BE2C (cell line): Measurements from ENCODE around the gene EXOC4.
"Not testable (repeated sequence)": the region's sequence is repeated elsewhere in the genome, so short reads cannot be mapped to it uniquely, and the experiment has no call there.

ENCODE experiments used
- DNase-seq: peaks from one replicate; pipeline ENCODE4 v3.0.0-alpha.2; 2020
- H3K27me3 ChIP-seq: fragments of 250-450 bp; sonication (Bioruptor Pico); 2 replicates; pipeline ENCODE4 v1.5.1; 2020; ENCODE audit warnings: mild to moderate bottlenecking
- H3K36me3 ChIP-seq: fragments of 250-450 bp; sonication (Bioruptor Pico); 2 replicates; pipeline ENCODE4 v1.5.1; 2020; ENCODE audit warnings: mild to moderate bottlenecking
- H3K4me1 ChIP-seq: fragments of 250-450 bp; sonication (Bioruptor Pico); 2 replicates; pipeline ENCODE4 v1.5.1; 2020
- H3K4me3 ChIP-seq: 2 replicates; pipeline ENCODE4 v1.5.1; 2011; ENCODE audit warnings: low read depth, low read length
- H3K9me3 ChIP-seq: fragments of 250-450 bp; sonication (Bioruptor Pico); 2 replicates; pipeline ENCODE4 v1.5.1; 2020
- TF ChIP-seq, protein P1 (sequence below): IDR thresholded peaks from 2 replicates; pipeline ENCODE4 v1.5.1; 2012; ENCODE audit warnings: mild to moderate bottlenecking, low read depth, low read length

Gene EXOC4

DNA sequence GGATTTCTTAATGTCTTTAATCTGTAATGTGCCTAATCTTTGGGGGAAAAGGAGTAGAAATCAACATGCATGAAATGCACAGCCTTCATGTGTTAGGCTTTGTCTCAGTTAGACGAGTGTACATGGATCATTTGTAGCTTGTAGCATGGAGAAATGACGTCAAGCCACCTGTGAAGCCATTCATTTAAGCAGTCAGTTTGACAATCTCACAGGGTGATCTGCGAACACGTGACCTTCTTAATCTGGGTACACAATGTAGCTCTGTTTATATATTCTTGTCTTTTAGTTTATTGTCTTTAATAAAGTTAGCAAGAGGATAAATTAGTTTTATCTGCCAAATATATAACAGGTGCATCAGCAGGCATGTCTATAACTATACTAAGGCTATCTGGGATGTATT lies 522.3 kb downstream of the EXOC4 start:
- Histone ChIP-seq H3K27me3 (no peaks in the 10 kb centered on the region), H3K36me3 (no peaks in the 10 kb centered on the region), H3K9me3 (no peaks in the 10 kb centered on the region), H3K4me1 (peaks cover 50% of the 10 kb centered on the region), H3K4me3 (no peak overlapping the region)
- no peak for DNase-seq
- TF ChIP-seq, protein P1, sequence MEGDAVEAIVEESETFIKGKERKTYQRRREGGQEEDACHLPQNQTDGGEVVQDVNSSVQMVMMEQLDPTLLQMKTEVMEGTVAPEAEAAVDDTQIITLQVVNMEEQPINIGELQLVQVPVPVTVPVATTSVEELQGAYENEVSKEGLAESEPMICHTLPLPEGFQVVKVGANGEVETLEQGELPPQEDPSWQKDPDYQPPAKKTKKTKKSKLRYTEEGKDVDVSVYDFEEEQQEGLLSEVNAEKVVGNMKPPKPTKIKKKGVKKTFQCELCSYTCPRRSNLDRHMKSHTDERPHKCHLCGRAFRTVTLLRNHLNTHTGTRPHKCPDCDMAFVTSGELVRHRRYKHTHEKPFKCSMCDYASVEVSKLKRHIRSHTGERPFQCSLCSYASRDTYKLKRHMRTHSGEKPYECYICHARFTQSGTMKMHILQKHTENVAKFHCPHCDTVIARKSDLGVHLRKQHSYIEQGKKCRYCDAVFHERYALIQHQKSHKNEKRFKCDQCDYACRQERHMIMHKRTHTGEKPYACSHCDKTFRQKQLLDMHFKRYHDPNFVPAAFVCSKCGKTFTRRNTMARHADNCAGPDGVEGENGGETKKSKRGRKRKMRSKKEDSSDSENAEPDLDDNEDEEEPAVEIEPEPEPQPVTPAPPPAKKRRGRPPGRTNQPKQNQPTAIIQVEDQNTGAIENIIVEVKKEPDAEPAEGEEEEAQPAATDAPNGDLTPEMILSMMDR: no peak

DNA sequence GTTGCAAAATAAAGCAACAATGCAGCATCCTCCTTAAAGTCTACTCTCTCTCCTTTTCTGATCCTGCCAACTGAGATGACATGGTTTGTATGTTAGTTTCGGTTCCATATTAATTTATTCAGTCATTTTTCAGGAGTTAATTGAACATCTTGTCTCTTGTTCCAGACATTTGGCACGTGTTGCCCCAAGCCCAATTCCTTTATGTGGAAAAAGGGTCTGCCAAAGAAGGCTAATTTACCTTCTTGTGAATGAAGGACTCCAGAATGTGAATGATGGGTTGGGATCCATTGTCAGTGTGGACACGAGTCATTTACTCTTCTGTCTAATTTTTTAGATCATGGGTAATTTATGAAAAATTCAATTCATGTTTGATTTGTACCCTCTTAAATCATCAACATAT lies 523.4 kb downstream of the EXOC4 start:
- no peaks in the 10 kb centered on the region for H3K9me3 ChIP-seq
- TF ChIP-seq, protein P1: no peak

DNA sequence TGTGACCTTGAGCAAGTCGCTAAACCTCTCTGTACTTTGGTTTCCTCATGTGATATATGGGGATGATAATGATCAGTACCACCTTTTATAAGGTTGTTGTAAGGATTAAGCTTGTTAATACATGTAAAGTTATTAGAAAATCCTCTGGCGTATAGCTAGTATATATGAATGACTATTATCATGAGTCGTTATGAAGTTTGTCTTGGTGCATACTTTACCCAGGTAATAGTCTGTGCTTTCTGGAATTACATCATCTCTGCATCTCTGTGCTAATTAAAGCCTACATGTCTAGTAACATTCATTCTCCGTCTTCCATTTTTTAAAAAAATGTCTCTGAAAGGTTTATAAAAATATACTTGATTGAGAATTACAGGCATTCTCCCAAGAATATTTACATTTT lies 524.8 kb downstream of the EXOC4 start:
- TF ChIP-seq, protein P1: no peak
- no peak for DNase-seq
- Histone ChIP-seq H3K27me3 (no peaks in the 10 kb centered on the region), H3K4me1 (peaks cover 52% of the 10 kb centered on the region), H3K36me3 (no peaks in the 10 kb centered on the region), H3K9me3 (no peaks in the 10 kb centered on the region), H3K4me3 (no peak overlapping the region)

More for the DNA sequence above, 523.4 kb downstream of the EXOC4 start:
- H3K4me3 ChIP-seq: no peak overlapping the region
- H3K4me1 ChIP-seq: peaks cover 47% of the 10 kb centered on the region
- no peaks in the 10 kb centered on the region for H3K36me3 ChIP-seq
- DNase-seq: no peak
- no peaks in the 10 kb centered on the region for H3K27me3 ChIP-seq

DNA sequence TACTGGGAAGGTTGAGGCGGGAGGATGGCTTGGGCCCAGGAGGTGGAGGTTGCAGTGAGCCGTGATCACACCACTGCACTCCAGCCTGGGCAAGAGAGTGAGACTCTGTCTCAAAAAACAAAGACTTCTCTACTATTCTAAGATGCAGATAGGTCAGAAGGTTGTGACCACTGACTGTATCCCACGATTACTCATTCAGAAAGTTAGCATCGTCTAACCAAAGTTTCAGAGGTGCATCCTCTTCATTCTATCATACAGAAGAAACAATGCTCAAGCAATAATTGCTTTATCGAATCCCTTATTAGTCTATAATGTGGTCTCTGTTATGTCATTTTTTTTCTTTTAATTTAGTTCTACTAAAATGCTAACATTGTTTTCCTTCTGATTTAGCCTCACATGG lies 525.6 kb downstream of the EXOC4 start:
- TF ChIP-seq, protein P1: no peak
- Histone ChIP-seq H3K9me3 (no peaks in the 10 kb centered on the region), H3K4me1 (peaks cover 51% of the 10 kb centered on the region), H3K27me3 (no peaks in the 10 kb centered on the region), H3K4me3 (no peak overlapping the region), H3K36me3 (no peaks in the 10 kb centered on the region)
- no peak for DNase-seq

DNA sequence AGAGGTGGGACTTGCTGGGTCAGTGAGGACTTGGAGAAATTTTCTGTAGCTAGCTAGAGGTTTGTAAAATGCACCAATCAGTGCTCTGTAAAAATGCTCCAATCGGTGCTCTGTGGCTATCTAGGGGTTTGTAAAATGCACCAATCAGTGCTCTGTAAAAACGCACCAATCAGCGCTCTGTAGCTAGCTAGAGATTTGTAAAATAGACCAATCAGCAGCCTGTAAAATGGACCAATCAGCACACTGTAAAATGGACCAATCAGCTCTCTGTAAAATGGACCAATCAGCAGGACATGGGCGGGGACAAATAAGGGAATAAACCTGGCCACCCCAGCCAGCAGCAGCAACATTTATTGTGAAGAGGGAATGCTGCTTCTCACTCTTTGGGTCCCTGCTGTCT lies 526.7 kb downstream of the EXOC4 start:
- H3K27me3 ChIP-seq, H3K4me3 ChIP-seq, DNase-seq, H3K36me3 ChIP-seq, H3K9me3 ChIP-seq: not testable (repeated sequence)
- peaks cover 51% of the 10 kb centered on the region for H3K4me1 ChIP-seq

DNA sequence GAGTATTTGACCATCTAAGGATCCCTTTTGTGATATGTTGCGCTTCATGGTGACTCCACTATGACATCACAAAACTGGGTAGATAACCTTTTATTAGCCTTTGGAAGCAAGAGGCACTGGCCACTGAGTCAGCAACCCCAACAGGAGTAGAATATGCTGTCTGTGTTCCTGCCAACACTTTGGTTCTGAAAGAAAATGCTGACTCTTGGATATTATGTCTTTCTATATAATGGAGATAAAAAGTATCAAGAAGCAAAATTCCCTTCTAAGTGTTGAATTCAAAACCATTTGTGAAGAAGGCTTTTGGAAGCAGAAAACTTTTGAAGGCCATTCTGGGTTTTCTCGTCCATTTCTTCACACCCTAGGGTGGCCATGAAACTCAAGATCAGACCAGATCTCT lies 528.0 kb downstream of the EXOC4 start:
- no peak overlapping the region for H3K4me3 ChIP-seq
- H3K4me1 ChIP-seq: peaks cover 53% of the 10 kb centered on the region
- no peaks in the 10 kb centered on the region for H3K27me3 ChIP-seq
- no peaks in the 10 kb centered on the region for H3K36me3 ChIP-seq
- TF ChIP-seq, protein P1: no peak
- no peak for DNase-seq
- H3K9me3 ChIP-seq: no peaks in the 10 kb centered on the region
